Stimulated activated CD4-positive, alpha-beta T cell treated with anti-CD3 and anti-CD28 coated beads, TNF-alpha, amount 100 ng/mL, for 48 hours (primary cell): Measurements from ENCODE around the gene BBC3.
"Not testable (repeated sequence)": the region's sequence is repeated elsewhere in the genome, so short reads cannot be mapped to it uniquely, and the experiment has no call there.

ENCODE experiments used
- DNase-seq, 3 donors: peaks; one replicate each; pipeline ENCODE4 v3.0.0-alpha.2; 2020; ENCODE audit warnings: low read depth in 3 of 3

Gene BBC3

GRCh38 chr19:47230921-47231214 lies at the start of gene BBC3:
TSS of gene BBC3 (minus strand) at chr19:47231199. CDS start at chr19:47228431, 2,768 bp downstream.
- no peak for DNase-seq

GRCh38 chr19:47280183-47280797 lies 49.3 kb upstream of the BBC3 start:
- peak in 2 of 3 donors; percentile 37 to 52 for DNase-seq

- DNase-seq = not testable (repeated sequence)
These were observed 45.5 kb upstream of the BBC3 start for GRCh38 chr19:47276513-47276912.

- DNase-seq = no peak
These were observed 44.9 kb upstream of the BBC3 start for GRCh38 chr19:47275791-47276461.

- no peak for DNase-seq
These were observed 44.1 kb upstream of the BBC3 start for GRCh38 chr19:47274891-47275761.

- DNase-seq = peak; percentile 98 to 100 (median 100)
These were observed 43.3 kb upstream of the BBC3 start, which contains the start of gene INAFM1 for GRCh38 chr19:47274071-47274890. TSS of gene INAFM1 (plus strand) at chr19:47274885. CDS start at chr19:47274920, 35 bp downstream.

GRCh38 chr19:47273313-47274070 lies 42.5 kb upstream of the BBC3 start:
- peak; percentile 72 to 91 (median 88) for DNase-seq

GRCh38 chr19:47272448-47273312 lies 41.7 kb upstream of the BBC3 start:
- peak in 1 of 3 donors; percentile 53 for DNase-seq

GRCh38 chr19:47271949-47272348 lies 41.0 kb upstream of the BBC3 start:
- no peak for DNase-seq

GRCh38 chr19:47270408-47270807 lies 39.4 kb upstream of the BBC3 start:
- DNase-seq = no peak

GRCh38 chr19:47269596-47269995 lies 38.6 kb upstream of the BBC3 start:
- no peak for DNase-seq

- DNase-seq = no peak
These were observed 37.0 kb upstream of the BBC3 start for GRCh38 chr19:47268028-47268427.

- no peak for DNase-seq
These were observed 36.4 kb upstream of the BBC3 start for GRCh38 chr19:47267350-47267759.

GRCh38 chr19:47266401-47266941 lies 35.5 kb upstream of the BBC3 start:
- no peak for DNase-seq

- DNase-seq = no peak
These were observed 33.6 kb upstream of the BBC3 start for GRCh38 chr19:47264629-47265028.

- not testable (repeated sequence) for DNase-seq
These were observed 31.2 kb upstream of the BBC3 start for GRCh38 chr19:47261946-47262793.

- DNase-seq = no peak
These were observed 29.5 kb upstream of the BBC3 start for GRCh38 chr19:47260476-47260875.

GRCh38 chr19:47258895-47259555 lies 28.0 kb upstream of the BBC3 start:
- no peak for DNase-seq
